Measurements from ENCODE around the gene ESYT2. TPM values are rescaled to one million over a fixed set of nuclear protein-coding genes. Genes with fewer than 3 reads are reported as not detected.

The ESYT2 gene
- total and polyA plus RNA-seq, 4 donors = 30.6 to 172 (median 108) TPM

DNA sequence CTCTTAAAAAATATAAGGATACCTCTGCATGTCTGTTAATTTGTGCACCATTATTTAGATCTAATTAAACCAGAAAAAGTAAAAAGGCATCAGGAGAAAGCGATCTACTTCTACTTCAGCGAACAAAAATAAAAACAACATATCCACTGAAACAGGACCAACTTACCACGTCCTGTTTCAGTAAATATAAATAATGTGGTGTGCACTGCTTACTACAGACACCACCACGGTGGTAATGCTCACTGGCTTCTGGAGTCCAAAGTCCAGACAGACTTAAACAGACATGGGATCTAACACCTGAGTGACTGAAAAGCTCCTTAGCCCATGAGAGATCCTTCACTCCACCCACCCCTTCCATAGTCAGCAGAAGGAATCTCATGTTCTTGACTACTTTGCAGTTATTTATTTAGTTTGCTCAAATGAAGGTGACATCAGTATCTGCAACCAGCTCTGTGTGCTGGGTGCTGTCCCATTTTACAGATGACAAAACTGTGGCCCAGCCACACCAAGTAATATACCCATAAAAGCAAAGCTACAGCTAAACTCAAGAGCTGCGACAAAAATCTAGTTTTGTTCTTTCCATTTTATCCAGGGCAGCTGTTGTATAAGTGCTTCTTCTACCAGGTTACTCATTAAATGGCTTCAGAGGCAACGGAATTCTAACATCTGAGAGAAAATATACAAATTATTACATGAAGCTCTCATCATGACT lies 62.6 kb downstream of the ESYT2 start:
- no peaks in the 10 kb centered on the region for H3K4me1 ChIP-seq (ENCODE audit: control insufficient read depth in 1 of 2, insufficient read depth in 2 of 2, low read length in 2 of 2)
- DNase-seq = no peak
- ATAC-seq (ENCODE audit: low FRiP score) = no peak
- H3K9me3 ChIP-seq (ENCODE audit: control insufficient read depth, low read length) = no peaks in the 10 kb centered on the region
- no peak overlapping the region for H3K4me3 ChIP-seq (ENCODE audit: low read length in 2 of 2)
- WGBS, 2 donors = 80 to 84% methylated on average over 6 of the region's 6 CpGs
- no peaks in the 10 kb centered on the region for H3K27me3 ChIP-seq (ENCODE audit: control insufficient read depth in 1 of 2, insufficient read depth in 2 of 2, low read length in 1 of 2)
- intact Hi-C loops (cut with DNase I) = no loop called here
- H3K27ac ChIP-seq (ENCODE audit: low read depth in 1 of 2, low read length in 2 of 2) = no peak overlapping the region
- H3K36me3 ChIP-seq (ENCODE audit: control insufficient read depth in 1 of 2, insufficient read depth in 2 of 2, low read length in 1 of 2) = peaks cover 3 to 13% of the 10 kb centered on the region in 2 donors

DNA sequence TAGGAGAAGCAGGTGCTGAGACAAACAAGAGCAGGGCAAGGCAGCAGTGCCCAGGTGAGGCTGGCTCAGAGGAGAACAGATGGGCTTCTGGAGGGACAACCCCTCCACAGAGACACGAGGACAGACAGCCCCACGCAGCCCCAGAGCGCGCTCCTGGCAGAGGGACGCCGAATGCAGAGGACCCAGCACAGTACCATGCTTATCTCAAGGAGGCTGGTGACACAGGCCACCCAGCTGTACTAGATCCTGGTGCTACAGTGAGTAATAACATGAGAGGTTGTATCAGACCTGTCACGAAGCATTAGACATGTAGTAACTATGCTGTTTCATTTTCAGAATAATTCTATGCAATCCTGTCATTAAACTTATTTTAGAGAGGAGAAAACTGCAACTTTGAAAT lies 64.3 kb downstream of the ESYT2 start:
- no peaks in the 10 kb centered on the region for H3K27me3 ChIP-seq (ENCODE audit: control insufficient read depth in 1 of 2, insufficient read depth in 2 of 2, low read length in 1 of 2)
- H3K4me1 ChIP-seq (ENCODE audit: control insufficient read depth in 1 of 2, insufficient read depth in 2 of 2, low read length in 2 of 2) = no peaks in the 10 kb centered on the region
- H3K4me3 ChIP-seq (ENCODE audit: low read length in 2 of 2) = no peak overlapping the region
- H3K27ac ChIP-seq (ENCODE audit: low read depth in 1 of 2, low read length in 2 of 2) = no peak overlapping the region
- DNase-seq (no peak), ATAC-seq (ENCODE audit: low FRiP score) (peak; percentile 38)
- intact Hi-C loops (cut with DNase I) = no loop called here
- H3K9me3 ChIP-seq (ENCODE audit: control insufficient read depth, low read length) = no peaks in the 10 kb centered on the region
- 96 to 97% methylated on average over 7 of the region's 7 CpGs for WGBS, 2 donors
- peaks cover 0 to 13% of the 10 kb centered on the region in 2 donors for H3K36me3 ChIP-seq (ENCODE audit: control insufficient read depth in 1 of 2, insufficient read depth in 2 of 2, low read length in 1 of 2)

DNA sequence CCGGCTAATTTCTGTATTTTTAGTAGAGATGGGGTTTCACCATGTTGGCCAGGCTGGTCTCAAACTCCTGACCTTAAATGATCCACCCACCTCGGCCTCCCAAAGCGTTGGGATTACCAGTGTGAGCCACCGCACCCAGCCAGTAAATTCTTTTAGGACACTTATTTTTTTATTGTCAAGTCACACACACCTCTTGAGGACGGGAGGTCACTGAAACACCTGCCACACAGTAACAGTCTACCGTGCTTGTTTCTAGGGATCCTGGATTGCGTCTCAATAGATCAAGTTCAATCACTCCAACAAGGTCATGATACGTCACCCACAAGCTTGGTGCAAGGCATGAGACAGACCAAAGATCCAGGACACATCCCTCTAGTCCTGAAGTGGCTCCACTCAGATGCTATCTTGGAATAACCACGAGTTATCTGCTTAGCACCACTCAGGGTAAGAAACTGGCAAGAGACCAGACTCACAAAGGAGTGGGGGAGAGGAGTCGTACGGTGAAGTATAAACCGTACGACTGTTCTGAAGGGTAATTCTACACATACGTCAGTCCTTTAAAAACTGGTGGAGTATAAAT lies 65.8 kb downstream of the ESYT2 start:
- no peak overlapping the region for H3K27ac ChIP-seq (ENCODE audit: low read depth in 1 of 2, low read length in 2 of 2)
- H3K27me3 ChIP-seq (ENCODE audit: control insufficient read depth in 1 of 2, insufficient read depth in 2 of 2, low read length in 1 of 2) = no peaks in the 10 kb centered on the region
- no peak for ATAC-seq (ENCODE audit: low FRiP score)
- intact Hi-C loops (cut with DNase I) = no loop called here
- no peaks in the 10 kb centered on the region for H3K4me1 ChIP-seq (ENCODE audit: control insufficient read depth in 1 of 2, insufficient read depth in 2 of 2, low read length in 2 of 2)
- no peak for DNase-seq
- peaks cover 0 to 16% of the 10 kb centered on the region in 2 donors for H3K36me3 ChIP-seq (ENCODE audit: control insufficient read depth in 1 of 2, insufficient read depth in 2 of 2, low read length in 1 of 2)
- H3K9me3 ChIP-seq (ENCODE audit: control insufficient read depth, low read length) = no peaks in the 10 kb centered on the region
- 93 to 94% methylated on average over 13 to 14 of the region's 14 CpGs for WGBS, 2 donors
- no peak overlapping the region for H3K4me3 ChIP-seq (ENCODE audit: low read length in 2 of 2)

- no peaks in the 10 kb centered on the region for H3K4me1 ChIP-seq (ENCODE audit: control insufficient read depth in 1 of 2, insufficient read depth in 2 of 2, low read length in 2 of 2)
- no peak overlapping the region for H3K27ac ChIP-seq (ENCODE audit: low read depth in 1 of 2, low read length in 2 of 2)
- peaks cover 2 to 15% of the 10 kb centered on the region in 2 donors for H3K36me3 ChIP-seq (ENCODE audit: control insufficient read depth in 1 of 2, insufficient read depth in 2 of 2, low read length in 1 of 2)
- ATAC-seq (ENCODE audit: low FRiP score) (no peak), DNase-seq (no peak)
- H3K9me3 ChIP-seq (ENCODE audit: control insufficient read depth, low read length) = no peaks in the 10 kb centered on the region
- H3K4me3 ChIP-seq (ENCODE audit: low read length in 2 of 2) = no peak overlapping the region
- intact Hi-C loops (cut with DNase I) = no loop called here
- 92 to 94% methylated on average over 12 of the region's 12 CpGs for WGBS, 2 donors
- no peaks in the 10 kb centered on the region for H3K27me3 ChIP-seq (ENCODE audit: control insufficient read depth in 1 of 2, insufficient read depth in 2 of 2, low read length in 1 of 2)
Measured at GRCh38 chr7:158761945-158762344, 67.4 kb downstream of the ESYT2 start.

GRCh38 chr7:158760936-158761335 lies 68.4 kb downstream of the ESYT2 start:
- no peaks in the 10 kb centered on the region for H3K27me3 ChIP-seq (ENCODE audit: control insufficient read depth in 1 of 2, insufficient read depth in 2 of 2, low read length in 1 of 2)
- H3K27ac ChIP-seq (ENCODE audit: low read depth in 1 of 2, low read length in 2 of 2) = no peak overlapping the region
- no peak overlapping the region for H3K4me3 ChIP-seq (ENCODE audit: low read length in 2 of 2)
- no peak for DNase-seq
- no peak for ATAC-seq (ENCODE audit: low FRiP score)
- H3K4me1 ChIP-seq (ENCODE audit: control insufficient read depth in 1 of 2, insufficient read depth in 2 of 2, low read length in 2 of 2) = no peaks in the 10 kb centered on the region
- H3K9me3 ChIP-seq (ENCODE audit: control insufficient read depth, low read length) = no peaks in the 10 kb centered on the region
- peaks cover 2 to 13% of the 10 kb centered on the region in 2 donors for H3K36me3 ChIP-seq (ENCODE audit: control insufficient read depth in 1 of 2, insufficient read depth in 2 of 2, low read length in 1 of 2)
- 68 to 72% methylated on average over 8 of the region's 8 CpGs for WGBS, 2 donors
- intact Hi-C loops (cut with DNase I) = no loop called here

DNA sequence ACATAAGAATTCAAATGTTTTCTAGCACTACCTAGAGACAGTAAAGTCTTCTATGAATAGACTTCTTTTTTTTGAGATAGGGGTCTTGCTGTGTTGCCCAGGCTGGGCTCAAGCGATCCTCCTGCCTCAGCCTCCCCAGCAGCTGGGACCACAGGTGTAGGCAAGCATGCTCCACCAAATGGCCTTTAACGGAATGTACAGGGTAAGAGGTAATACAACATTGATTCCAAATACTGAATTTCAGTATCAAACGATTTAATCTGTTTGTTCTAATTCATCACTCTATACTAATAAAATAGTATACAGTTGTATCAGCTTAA lies 68.9 kb downstream of the ESYT2 start:
- no peaks in the 10 kb centered on the region for H3K4me1 ChIP-seq (ENCODE audit: control insufficient read depth in 1 of 2, insufficient read depth in 2 of 2, low read length in 2 of 2)
- no peak for DNase-seq
- H3K27me3 ChIP-seq (ENCODE audit: control insufficient read depth in 1 of 2, insufficient read depth in 2 of 2, low read length in 1 of 2) = no peaks in the 10 kb centered on the region
- intact Hi-C loops (cut with DNase I) = no loop called here
- no peak overlapping the region for H3K27ac ChIP-seq (ENCODE audit: low read depth in 1 of 2, low read length in 2 of 2)
- no peak for ATAC-seq (ENCODE audit: low FRiP score)
- WGBS, 2 donors = 87 to 92% methylated on average over 3 of the region's 3 CpGs
- no peaks in the 10 kb centered on the region for H3K9me3 ChIP-seq (ENCODE audit: control insufficient read depth, low read length)
- H3K36me3 ChIP-seq (ENCODE audit: control insufficient read depth in 1 of 2, insufficient read depth in 2 of 2, low read length in 1 of 2) = peaks cover 2 to 13% of the 10 kb centered on the region in 2 donors
- H3K4me3 ChIP-seq (ENCODE audit: low read length in 2 of 2) = no peak overlapping the region

GRCh38 chr7:158759749-158760444 lies 69.4 kb downstream of the ESYT2 start:
- Histone ChIP-seq H3K4me1 (ENCODE audit: control insufficient read depth in 1 of 2, insufficient read depth in 2 of 2, low read length in 2 of 2) (no peaks in the 10 kb centered on the region), H3K4me3 (ENCODE audit: low read length in 2 of 2) (no peak overlapping the region), H3K9me3 (ENCODE audit: control insufficient read depth, low read length) (no peaks in the 10 kb centered on the region), H3K27me3 (ENCODE audit: control insufficient read depth in 1 of 2, insufficient read depth in 2 of 2, low read length in 1 of 2) (no peaks in the 10 kb centered on the region), H3K36me3 (ENCODE audit: control insufficient read depth in 1 of 2, insufficient read depth in 2 of 2, low read length in 1 of 2) (peaks cover 2 to 13% of the 10 kb centered on the region in 2 donors), H3K27ac (ENCODE audit: low read depth in 1 of 2, low read length in 2 of 2) (no peak overlapping the region)
- WGBS, 2 donors = 84 to 86% methylated on average over 14 of the region's 14 CpGs
- ATAC-seq (ENCODE audit: low FRiP score) (no peak), DNase-seq (no peak)
- intact Hi-C loops (cut with DNase I) = no loop called here

GRCh38 chr7:158759245-158759614 lies 70.1 kb downstream of the ESYT2 start:
- Histone ChIP-seq H3K9me3 (ENCODE audit: control insufficient read depth, low read length) (no peaks in the 10 kb centered on the region), H3K36me3 (ENCODE audit: control insufficient read depth in 1 of 2, insufficient read depth in 2 of 2, low read length in 1 of 2) (peaks cover 2 to 16% of the 10 kb centered on the region in 2 donors), H3K4me3 (ENCODE audit: low read length in 2 of 2) (no peak overlapping the region), H3K27me3 (ENCODE audit: control insufficient read depth in 1 of 2, insufficient read depth in 2 of 2, low read length in 1 of 2) (no peaks in the 10 kb centered on the region), H3K27ac (ENCODE audit: low read depth in 1 of 2, low read length in 2 of 2) (no peak overlapping the region), H3K4me1 (ENCODE audit: control insufficient read depth in 1 of 2, insufficient read depth in 2 of 2, low read length in 2 of 2) (no peaks in the 10 kb centered on the region)
- intact Hi-C loops (cut with DNase I) = no loop called here
- no peak for DNase-seq
- ATAC-seq (ENCODE audit: low FRiP score) = no peak
- 90 to 93% methylated on average over 4 of the region's 4 CpGs for WGBS, 2 donors

Data from aorta (tissue), 5 donors.